Stimulated activated naive CD4-positive, alpha-beta T cell treated with Interleukin-2 at 50 U/mL for 16 hours (primary cell): ENCODE data around the gene SMARCAL1.

Source experiments
- DNase-seq: peaks from one replicate; lab custom pipeline; 2025; lab: John Stamatoyannopoulos, UW

The SMARCAL1 gene

GRCh38 chr2:216477283-216478035 is 65.2 kb downstream of the SMARCAL1 start:
- DNase-seq = no peak

DNA sequence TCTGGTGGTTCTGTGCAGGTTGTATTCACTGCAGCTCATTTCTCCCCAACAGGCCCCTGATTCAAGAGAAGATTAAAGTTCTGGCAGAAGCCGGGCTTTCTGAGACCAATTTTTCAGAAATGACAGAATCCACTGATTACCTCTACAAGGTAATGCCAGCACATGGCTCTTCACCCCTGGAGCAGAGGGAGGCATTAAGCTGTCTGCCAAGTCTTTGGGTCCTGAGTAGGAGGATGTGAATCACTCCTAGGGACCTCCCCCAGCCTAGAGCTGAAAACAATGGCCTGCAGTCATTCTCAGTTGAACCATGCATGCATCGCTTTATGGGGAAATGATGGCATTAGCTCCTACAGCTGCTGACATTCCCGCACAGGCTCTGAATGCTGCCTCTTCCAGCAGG is 65.9 kb downstream of the SMARCAL1 start:
- no peak for DNase-seq

DNA sequence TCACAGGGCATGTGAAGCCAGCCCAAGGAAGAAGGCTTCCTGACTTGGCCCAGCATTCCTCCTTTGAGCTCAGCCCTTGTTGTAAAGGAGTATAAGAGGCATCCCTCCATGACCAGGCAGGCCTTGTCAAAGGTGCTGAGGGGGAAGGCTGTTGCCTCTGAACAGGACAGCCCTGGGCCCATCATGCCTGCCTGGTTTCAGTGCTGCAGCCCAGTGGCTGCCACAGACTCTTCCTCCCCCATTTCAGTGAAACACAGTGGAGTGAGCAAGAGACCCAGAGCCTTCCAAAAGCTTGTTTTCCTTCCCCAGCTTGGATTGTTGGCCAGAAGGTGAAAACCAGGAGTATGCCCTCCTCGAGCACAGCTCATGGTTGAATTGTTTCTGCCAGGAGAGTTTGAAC is 66.5 kb downstream of the SMARCAL1 start:
- no peak for DNase-seq

DNA sequence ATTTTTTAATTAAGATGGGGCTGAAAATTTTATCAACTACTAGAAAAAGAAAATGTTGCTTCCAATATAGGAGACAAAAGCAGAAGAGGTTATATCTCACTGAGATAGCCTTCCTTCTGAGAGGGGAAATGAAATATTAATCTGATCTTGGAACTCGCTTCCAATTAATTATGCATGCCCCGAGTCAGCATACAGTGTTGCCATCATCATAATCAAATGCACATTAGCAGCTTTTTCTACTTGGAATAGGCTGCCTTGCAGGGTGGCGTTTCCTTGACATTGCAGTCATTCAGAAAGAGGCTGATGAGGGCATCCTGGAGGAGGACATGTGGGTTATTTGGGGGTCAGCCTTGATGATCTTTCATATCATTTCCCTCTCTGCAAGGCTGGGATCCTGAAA is 67.9 kb downstream of the SMARCAL1 start:
- no peak for DNase-seq

- DNase-seq = no peak
These were observed 70.4 kb downstream of the SMARCAL1 start for GRCh38 chr2:216482640-216483039.

DNA sequence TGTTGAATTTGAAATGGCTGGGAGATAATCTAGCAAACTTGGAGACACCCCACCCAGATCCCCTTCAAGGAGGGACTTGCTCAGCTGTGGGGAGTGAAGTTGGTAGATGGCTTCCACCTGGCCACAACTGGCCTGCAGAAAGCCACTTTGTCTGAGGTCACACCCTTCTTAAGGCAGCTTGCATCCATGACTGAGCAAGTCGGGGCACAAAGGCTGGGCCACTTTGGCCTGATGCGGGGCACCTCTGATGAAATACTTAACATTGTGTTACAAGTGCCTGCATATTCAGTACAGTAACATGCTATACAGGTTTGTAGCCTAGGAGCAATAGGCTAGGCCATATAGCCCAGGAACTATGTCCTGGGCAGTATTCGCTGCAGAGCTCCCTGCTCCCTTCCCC is 73.0 kb downstream of the SMARCAL1 start:
- DNase-seq = no peak

DNA sequence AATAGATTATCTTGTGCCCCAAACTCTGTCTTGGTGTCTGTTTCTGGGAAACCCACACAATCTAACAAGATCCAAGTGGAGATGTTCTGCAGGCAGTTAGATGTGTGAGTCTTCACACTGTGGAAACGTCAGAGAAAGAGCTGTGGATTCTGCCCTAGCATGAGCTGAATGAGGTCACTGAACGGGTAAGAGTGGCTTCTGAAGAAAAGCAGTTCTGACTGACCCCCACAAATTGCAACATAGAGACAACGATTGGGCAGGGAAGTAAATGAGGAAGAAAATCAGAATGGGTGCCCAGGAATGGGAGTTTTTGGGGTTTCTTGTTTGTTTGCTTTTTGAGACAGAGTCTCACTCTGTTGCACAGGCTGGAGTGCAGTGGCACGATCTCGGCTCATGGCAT is 73.5 kb downstream of the SMARCAL1 start:
- no peak for DNase-seq

DNA sequence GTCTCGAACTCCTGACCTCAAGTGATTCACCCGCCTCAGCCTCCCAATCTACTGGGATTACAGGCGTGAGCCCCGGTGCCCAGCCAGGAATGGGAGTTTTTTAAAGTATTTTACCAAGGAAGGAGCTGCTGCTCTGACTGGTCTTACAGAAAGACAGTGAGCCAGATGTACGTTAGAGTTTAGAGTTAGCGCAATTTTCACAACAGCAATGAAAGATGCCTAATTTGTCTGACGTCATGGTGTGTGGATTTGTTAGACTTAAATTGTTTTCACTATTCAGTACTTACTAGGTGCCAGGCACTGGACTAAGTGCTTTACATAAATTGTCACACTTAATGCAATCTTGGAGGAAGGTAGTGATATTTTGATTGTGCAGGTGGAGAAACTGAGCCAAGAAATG is 74.0 kb downstream of the SMARCAL1 start:
- no peak for DNase-seq

- DNase-seq = no peak
These were observed 74.4 kb downstream of the SMARCAL1 start for GRCh38 chr2:216486708-216487107.

GRCh38 chr2:216490061-216490460 is 77.8 kb downstream of the SMARCAL1 start:
- no peak for DNase-seq

DNA sequence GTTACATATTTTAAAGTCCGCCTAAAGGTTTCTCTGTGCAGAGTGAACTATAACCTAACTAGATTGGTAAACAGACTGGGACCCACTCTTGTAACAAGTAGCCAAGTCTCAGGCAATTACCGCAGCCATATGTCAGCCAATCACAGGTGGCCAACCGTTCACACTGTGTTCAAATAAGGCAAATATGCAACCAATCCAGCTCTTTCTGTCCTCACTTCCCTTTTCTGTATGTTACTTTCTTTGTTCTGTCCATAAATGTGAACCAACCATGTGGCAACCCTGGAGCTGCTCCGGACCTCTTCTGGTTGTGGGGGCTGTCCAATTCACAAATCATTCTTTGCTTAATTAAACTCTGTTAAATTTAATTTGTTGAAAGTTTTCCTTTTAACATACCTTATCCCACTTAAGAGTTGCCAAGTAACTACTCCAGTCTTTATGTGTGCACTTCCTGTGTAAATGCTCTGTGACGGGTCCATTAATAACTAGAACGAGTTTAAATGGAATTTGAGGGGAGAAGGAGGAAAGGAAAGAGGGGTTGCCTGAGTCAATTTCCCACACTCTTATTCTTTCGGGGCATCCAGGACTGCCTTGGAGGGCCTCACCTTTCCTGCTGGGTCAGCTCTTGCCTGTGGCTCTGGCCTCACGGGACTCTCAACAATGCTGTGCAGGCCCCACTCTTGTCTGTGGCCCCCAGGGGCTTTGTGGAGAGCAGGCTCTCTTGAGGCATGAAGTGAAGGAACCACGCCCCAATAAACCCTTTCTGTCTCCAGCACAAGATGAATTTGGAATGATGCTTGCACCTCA is 79.7 kb downstream of the SMARCAL1 start:
- no peak for DNase-seq

DNA sequence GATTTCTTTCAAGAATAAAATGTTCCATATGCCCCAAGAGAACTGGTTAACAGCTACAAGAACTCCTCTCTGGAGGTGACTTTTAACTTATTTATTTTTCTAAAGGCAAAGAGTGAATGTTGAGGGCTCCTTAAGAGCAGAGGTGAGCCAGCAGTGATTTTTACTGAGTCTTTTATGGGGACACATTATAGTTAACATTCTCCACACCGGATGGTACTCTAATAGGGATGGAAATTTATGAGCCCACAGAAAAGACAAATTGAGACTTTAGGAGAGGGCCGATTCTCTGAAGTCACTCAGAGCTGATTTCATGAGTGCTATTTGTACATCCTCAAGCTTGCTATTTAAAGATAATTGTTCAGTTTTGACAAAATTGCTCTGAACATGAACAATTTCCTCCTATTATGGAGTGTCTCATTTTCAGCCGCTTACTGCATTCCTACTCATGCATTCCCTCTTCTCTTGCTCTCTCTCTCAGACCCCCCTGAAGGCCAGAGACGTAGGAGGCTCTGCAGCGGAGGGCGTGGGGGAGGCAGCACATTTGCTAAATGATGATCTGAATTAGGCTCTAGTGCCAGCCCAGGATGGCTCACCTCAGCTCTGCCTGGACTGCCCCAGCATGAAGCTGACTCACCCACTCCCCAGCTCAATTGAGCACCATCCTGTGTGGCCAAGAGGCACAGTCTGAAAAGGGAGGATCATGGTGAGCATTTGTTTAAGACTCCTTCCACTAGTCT is 80.5 kb downstream of the SMARCAL1 start:
- DNase-seq = no peak

DNA sequence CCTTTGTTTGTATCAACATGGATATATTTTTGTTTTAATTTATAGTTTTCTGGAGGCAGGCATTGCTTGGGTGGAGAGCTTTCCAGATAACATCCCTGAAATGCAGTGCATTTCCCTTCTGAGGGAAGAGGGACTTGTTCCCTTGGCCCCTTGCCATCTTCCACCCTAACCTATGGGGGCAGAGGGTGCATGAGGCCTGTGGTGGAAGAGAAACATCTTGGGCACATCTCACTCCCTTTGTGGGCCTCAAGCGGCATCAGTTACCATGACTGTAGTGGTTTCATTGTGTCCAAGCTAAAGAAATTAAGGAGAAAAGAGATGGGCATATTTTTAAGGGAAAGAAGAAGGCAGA is 81.0 kb downstream of the SMARCAL1 start:
- DNase-seq = no peak

- no peak for DNase-seq
These were observed 83.4 kb downstream of the SMARCAL1 start for GRCh38 chr2:216495656-216496055.

GRCh38 chr2:216497382-216498069 is 85.2 kb downstream of the SMARCAL1 start:
- no peak for DNase-seq

GRCh38 chr2:216498070-216498378 is 85.7 kb downstream of the SMARCAL1 start:
- no peak for DNase-seq

DNA sequence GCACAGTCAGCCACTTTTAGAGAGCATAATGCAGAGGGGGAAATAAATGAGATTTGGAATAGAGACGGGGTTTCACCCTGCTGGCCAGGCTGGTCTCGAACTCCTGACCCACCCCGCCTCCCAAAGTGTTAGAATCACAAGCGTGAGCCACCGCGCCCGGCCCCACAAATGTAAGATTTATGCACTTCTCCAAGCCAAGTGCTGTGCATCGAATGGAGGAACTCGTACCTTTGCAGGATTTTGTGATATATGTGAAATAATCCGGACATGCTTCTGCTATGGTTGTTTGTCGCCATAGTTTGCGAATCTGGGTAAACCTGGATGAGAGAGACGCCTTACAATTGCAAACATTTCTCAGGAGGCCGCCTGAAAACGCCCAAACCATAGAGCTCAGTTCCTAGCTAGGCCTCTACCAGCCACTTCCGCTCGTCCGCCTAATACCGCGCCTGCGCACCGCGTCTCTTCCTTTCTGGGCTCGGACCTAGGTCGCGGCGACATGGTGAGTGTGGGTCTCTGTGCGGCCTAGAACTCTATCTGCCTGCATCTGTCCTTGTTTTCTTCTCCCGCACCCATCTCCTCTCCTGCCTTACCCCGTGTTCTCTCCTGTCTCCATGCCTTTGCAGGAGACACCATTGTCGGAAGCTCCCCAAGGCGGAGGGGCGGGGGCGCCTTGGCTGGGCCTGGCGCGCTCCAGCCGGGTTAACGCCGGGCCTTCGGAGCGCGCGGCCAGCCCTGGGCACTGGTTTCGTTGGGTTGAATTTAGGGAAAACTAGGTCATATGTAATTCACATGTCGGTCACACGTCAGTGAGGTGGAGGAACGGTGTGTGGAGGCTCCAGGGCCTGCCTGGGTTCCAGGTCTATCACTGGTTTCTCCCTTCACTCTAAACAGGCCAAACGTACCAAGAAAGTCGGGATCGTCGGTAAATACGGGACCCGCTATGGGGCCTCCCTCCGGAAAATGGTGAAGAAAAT is 86.4 kb downstream of the SMARCAL1 start, which contains the start of gene RPL37A:
TSS of gene RPL37A (plus strand) at position 466 of the 974 bp plus-strand sequence. CDS start at position 497, 31 bp downstream.
- DNase-seq = peak; percentile 86

DNA sequence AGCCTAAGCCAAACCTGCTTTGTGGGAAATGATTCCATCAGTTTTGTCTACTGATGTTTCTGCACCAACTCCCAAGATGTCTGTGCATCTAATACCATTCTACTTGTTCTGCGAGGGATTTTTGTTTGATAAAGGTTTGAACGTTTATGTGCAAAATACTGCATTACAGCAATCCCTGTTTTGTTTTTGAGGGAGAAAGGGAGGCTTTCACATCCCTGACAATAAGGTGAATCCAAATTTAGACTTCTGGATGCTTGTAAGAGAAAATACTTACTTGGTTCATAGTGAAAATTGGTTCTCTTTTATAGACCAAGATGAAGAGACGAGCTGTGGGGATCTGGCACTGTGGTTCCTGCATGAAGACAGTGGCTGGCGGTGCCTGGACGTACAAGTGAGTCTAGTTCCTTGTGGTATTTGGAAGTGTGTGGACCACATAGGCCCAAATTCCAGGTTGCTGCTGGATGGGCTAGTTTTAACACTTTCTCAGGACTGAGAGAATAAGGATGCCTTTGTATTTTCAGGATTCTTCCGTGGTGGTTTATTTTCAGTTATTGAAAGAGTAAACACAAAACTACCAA is 87.4 kb downstream of the SMARCAL1 start:
- DNase-seq = no peak

- DNase-seq = no peak
These were observed 88.3 kb downstream of the SMARCAL1 start for GRCh38 chr2:216500572-216500971.

- DNase-seq = no peak
These were observed 89.6 kb downstream of the SMARCAL1 start for GRCh38 chr2:216501854-216502253.
